ENCODE results near the gene CRYBG3. TPM values are rescaled to one million over a fixed set of nuclear protein-coding genes. Genes with fewer than 3 reads are reported as not detected.

CRYBG3 gene
- total and polyA plus RNA-seq, 4 donors: 3.8 to 64.0 (median 15.3) TPM

- Histone ChIP-seq H3K4me3 (no peak overlapping the region), H3K9me3 (ENCODE audit: control insufficient read depth in 4 of 4, insufficient read depth in 3 of 4, low read length in 3 of 4) (no peaks in the 10 kb centered on the region), H3K27me3 (ENCODE audit: control insufficient read depth in 3 of 3, insufficient read depth in 3 of 3, low read length in 2 of 3) (no peaks in the 10 kb centered on the region), H3K36me3 (ENCODE audit: control insufficient read depth in 4 of 4, insufficient read depth in 4 of 4, low read length in 4 of 4) (peaks cover 8 to 35% (median 11%) of the 10 kb centered on the region in 4 donors), H3K9ac (ENCODE audit: insufficient read depth in 1 of 2, low read length in 2 of 2) (no peak overlapping the region), H3K4me1 (ENCODE audit: control insufficient read depth in 5 of 5, insufficient read depth in 5 of 5, low read length in 5 of 5) (peaks cover 0 to 33% (median 9%) of the 10 kb centered on the region in 5 donors), H3K27ac (ENCODE audit: low read depth in 1 of 2, low read length in 1 of 2) (no peak overlapping the region)
- no peak for TF ChIP-seq CTCF (IDR thresholded peaks at IDR 0.05; ENCODE audit: control extremely low read depth, extremely low read depth)
- 92 to 94% methylated on average over 8 of the region's 8 CpGs for WGBS, 2 donors
- peak in 2 of 3 donors; percentile 77 to 78 for DNase-seq
- ATAC-seq (ENCODE audit: insufficient read depth, low FRiP score): no peak
Observed at GRCh38 chr3:97960993-97961766, 139.4 kb downstream of the CRYBG3 start.

- ATAC-seq (ENCODE audit: insufficient read depth, low FRiP score): no peak
- no peak overlapping the region for H3K9ac ChIP-seq (ENCODE audit: insufficient read depth in 1 of 2, low read length in 2 of 2)
Observed at GRCh38 chr3:97967966-97968365, 146.2 kb downstream of the CRYBG3 start.

GRCh38 chr3:97968376-97968775 lies 146.6 kb downstream of the CRYBG3 start:
- no peak for TF ChIP-seq CTCF (IDR thresholded peaks at IDR 0.05; ENCODE audit: control extremely low read depth, extremely low read depth)
- WGBS, 2 donors: 90 to 96% methylated on average over 1 of the region's 1 CpG
- H3K4me1 ChIP-seq (ENCODE audit: control insufficient read depth in 5 of 5, insufficient read depth in 5 of 5, low read length in 5 of 5): peaks cover 0 to 37% (median 4%) of the 10 kb centered on the region in 5 donors

More at GRCh38 chr3:97967966-97968365, 146.2 kb downstream of the CRYBG3 start:
- H3K4me3 ChIP-seq: no peak overlapping the region
- peaks cover 0 to 33% (median 4%) of the 10 kb centered on the region in 5 donors for H3K4me1 ChIP-seq (ENCODE audit: control insufficient read depth in 5 of 5, insufficient read depth in 5 of 5, low read length in 5 of 5)
- peaks cover 0 to 2% (median 0%) of the 10 kb centered on the region in 4 donors for H3K9me3 ChIP-seq (ENCODE audit: control insufficient read depth in 4 of 4, insufficient read depth in 3 of 4, low read length in 3 of 4)
- no peak for TF ChIP-seq CTCF (IDR thresholded peaks at IDR 0.05; ENCODE audit: control extremely low read depth, extremely low read depth)
- WGBS, 2 donors: 96% methylated on average over 8 of the region's 8 CpGs
- no peak for DNase-seq
- no peak overlapping the region for H3K27ac ChIP-seq (ENCODE audit: low read depth in 1 of 2, low read length in 1 of 2)
- no peaks in the 10 kb centered on the region for H3K27me3 ChIP-seq (ENCODE audit: control insufficient read depth in 3 of 3, insufficient read depth in 3 of 3, low read length in 2 of 3)
- H3K36me3 ChIP-seq (ENCODE audit: control insufficient read depth in 4 of 4, insufficient read depth in 4 of 4, low read length in 4 of 4): peaks cover 1 to 14% (median 6%) of the 10 kb centered on the region in 4 donors

More at GRCh38 chr3:97968376-97968775, 146.6 kb downstream of the CRYBG3 start:
- H3K9ac ChIP-seq (ENCODE audit: insufficient read depth in 1 of 2, low read length in 2 of 2): peak overlapping the region in 1 of 2 donors; percentile 43
- H3K27ac ChIP-seq (ENCODE audit: low read depth in 1 of 2, low read length in 1 of 2): no peak overlapping the region
- H3K4me3 ChIP-seq: no peak overlapping the region
- no peaks in the 10 kb centered on the region for H3K27me3 ChIP-seq (ENCODE audit: control insufficient read depth in 3 of 3, insufficient read depth in 3 of 3, low read length in 2 of 3)
- ATAC-seq (ENCODE audit: insufficient read depth, low FRiP score) (no peak), DNase-seq (no peak)
- H3K9me3 ChIP-seq (ENCODE audit: control insufficient read depth in 4 of 4, insufficient read depth in 3 of 4, low read length in 3 of 4): peaks cover 0 to 2% (median 0%) of the 10 kb centered on the region in 4 donors
- H3K36me3 ChIP-seq (ENCODE audit: control insufficient read depth in 4 of 4, insufficient read depth in 4 of 4, low read length in 4 of 4): peaks cover 1 to 14% (median 6%) of the 10 kb centered on the region in 4 donors
